K562 (cell line): ENCODE measurements around the gene NR5A2. TPM values are rescaled to one million over a fixed set of nuclear protein-coding genes. Genes with fewer than 3 reads are reported as not detected.

Source experiments
- CBX3 ChIP-seq, 2 experiments: IDR thresholded peaks; 1 replicate in 1 of 2; 2 replicates in 1 of 2; pipeline ENCODE4 v1.6.1; 2012; ENCODE audit warnings: inconsistent platforms in 2 of 2, low read length in 2 of 2, borderline replicate concordance in 1 of 2, control low read depth in 1 of 2
- CREB5 ChIP-seq: fragments of 250-450 bp; sonication (Bioruptor Pico); IDR thresholded peaks from 2 replicates; pipeline ENCODE4 v1.5.0; 2020; ENCODE audit warnings: mild to moderate bottlenecking
- CREBBP ChIP-seq: IDR thresholded peaks from one replicate; pipeline ENCODE4 v1.6.1; 2012; ENCODE audit warnings: low read depth, mild to moderate bottlenecking, control low read depth, inconsistent platforms, low read length
- DPF2 ChIP-seq: fragments of 450-650 bp; IDR thresholded peaks from 2 replicates; pipeline ENCODE4 v1.6.1; 2016
- EP300 ChIP-seq: IDR thresholded peaks from 2 replicates; pipeline ENCODE4 v1.6.1; 2012; ENCODE audit warnings: low read length, improper control_type of control experiment
- GABPA ChIP-seq: fragments of 200-800 bp; sonication (Bioruptor generic); conservative IDR thresholded peaks from 2 replicates; pipeline ENCODE4 v1.6.1; 2016; ENCODE audit warnings: low read depth, missing genetic modification characterization, missing compliant biosample characterization
- HOMEZ ChIP-seq: fragments of 250-450 bp; sonication (Bioruptor Pico); IDR thresholded peaks from 2 replicates; pipeline ENCODE4 v1.4.0; 2020; ENCODE audit warnings: mild to moderate bottlenecking, moderate library complexity
- IRF9 ChIP-seq: fragments of 450-650 bp; IDR thresholded peaks from 2 replicates; pipeline ENCODE4 v1.6.1; 2016; ENCODE audit warnings: missing biosample characterization, missing genetic modification characterization
- KDM5B ChIP-seq: fragments of 200-600 bp; sonication (generic); IDR thresholded peaks from 2 replicates; pipeline ENCODE4 v1.6.1; 2012; ENCODE audit warnings: low read depth, mild to moderate bottlenecking, moderate library complexity, low read length, control low read depth, inconsistent platforms; ENCODE audit not compliant: insufficient replicate concordance
- MAFG ChIP-seq: fragments of 450-650 bp; conservative IDR thresholded peaks from 2 replicates; pipeline ENCODE4 v1.6.1; 2016; ENCODE audit warnings: missing genetic modification characterization, missing compliant biosample characterization
- MLLT1 ChIP-seq, 2 experiments: fragments of 450-650 bp; IDR thresholded peaks; 2 replicates each; pipeline ENCODE4 v1.6.1; 2016
- SAP30 ChIP-seq: fragments of 200-600 bp; sonication (generic); IDR thresholded peaks from 2 replicates; pipeline ENCODE4 v1.6.1; 2012; ENCODE audit warnings: borderline replicate concordance, low read depth, mild to moderate bottlenecking, moderate library complexity, low read length, control low read depth, inconsistent platforms; ENCODE audit not compliant: insufficient read depth, poor library complexity, severe bottlenecking
- SMAD2 ChIP-seq: fragments of 150-350 bp; IDR thresholded peaks from 2 replicates; pipeline ENCODE4 v1.6.1; 2014; ENCODE audit warnings: low read depth, mild to moderate bottlenecking, low read length
- SUPT5H ChIP-seq: fragments of 450-650 bp; IDR thresholded peaks from 2 replicates; pipeline ENCODE4 v1.6.1; 2016
- TAF7 ChIP-seq: fragments of 450-650 bp; IDR thresholded peaks from 2 replicates; pipeline ENCODE4 v1.6.1; 2016; ENCODE audit warnings: missing genetic modification characterization, missing compliant biosample characterization
- ZBTB1 ChIP-seq: sonication (generic); formaldehyde crosslinking; IDR thresholded peaks from 2 replicates; pipeline ENCODE4 v1.8.1; 2023; ENCODE audit warnings: missing genetic modification reagents, low read depth, mild to moderate bottlenecking, borderline replicate concordance
- ZBTB43 ChIP-seq: sonication (generic); formaldehyde crosslinking; IDR thresholded peaks from 2 replicates; pipeline ENCODE4 v1.8.0; 2023; ENCODE audit warnings: mild to moderate bottlenecking, missing genetic modification reagents
- ZKSCAN3 ChIP-seq: fragments of 250-450 bp; sonication (Bioruptor Pico); IDR thresholded peaks from 2 replicates; pipeline ENCODE4 v1.4.0; 2020
- ZNF175 ChIP-seq: fragments of 200-800 bp; sonication (Bioruptor generic); IDR thresholded peaks from 2 replicates; pipeline ENCODE4 v1.6.1; 2016; ENCODE audit warnings: low read depth, mild to moderate bottlenecking, missing genetic modification characterization, missing compliant biosample characterization
- ZNF197 ChIP-seq: fragments of 200-800 bp; sonication (Bioruptor generic); IDR thresholded peaks from 2 replicates; pipeline ENCODE4 v1.6.1; 2016; ENCODE audit warnings: low read depth, missing genetic modification characterization, missing compliant biosample characterization
- ZNF224 ChIP-seq: sonication (generic); formaldehyde crosslinking; IDR thresholded peaks from 2 replicates; pipeline ENCODE4 v1.8.0; 2022; ENCODE audit warnings: mild to moderate bottlenecking, missing genetic modification reagents
- ZNF77 ChIP-seq: fragments of 250-450 bp; sonication (Bioruptor Pico); IDR thresholded peaks from 2 replicates; pipeline ENCODE4 v1.5.0; 2020
- polyA plus RNA-seq, 8 experiments: library from polyadenylated mRNA; depleted of rRNA in 4 of 8; stranded (reverse) in 5 of 8; unstranded in 3 of 8; fragments of >200 nt; fragmentation: Nextera tagmentation in 2 of 8; fragmentation: Illumina TruSeq in 1 of 8; extraction: Ambion mirVana in 2 of 8; extraction: Trizol in 1 of 8; gene quantifications; 2 replicates each; pipeline versions ENCODE4 v1.2.1 to v1.2.3, GENCODE V29; 2011 to 2014; ENCODE audit warnings: inconsistent platforms in 1 of 8, missing spikeins in 1 of 8
- total RNA-seq, 7 experiments: library from RNA; depleted of rRNA in 6 of 7; stranded (reverse); fragments of >200 nt in 6 of 7; fragmentation: Illumina TruSeq in 2 of 7; extraction: Trizol in 2 of 7; gene quantifications; 2 replicates each; pipeline versions ENCODE4 v1.2.1 to v1.2.3, GENCODE V29; 2011 to 2021; ENCODE audit warnings: low replicate concordance in 1 of 7

NR5A2 gene
- total and polyA plus RNA-seq, 9 of the 15 experiments (the other 6 are each of a cell fraction or from before 2014, with no cell fraction given), result 0.13 to 0.40 (median 0.29) TPM

GRCh38 chr1:200154069-200154767 lies 126.7 kb downstream of the NR5A2 start (continued):
- TF ChIP-seq HOMEZ (CRISPR knock-in tag), result no peak
- no peak for TF ChIP-seq CREBBP
- no peak for TF ChIP-seq SUPT5H
- TF ChIP-seq CREB5 (CRISPR knock-in tag), result no peak
- TF ChIP-seq IRF9, result no peak
- TF ChIP-seq ZNF197 (CRISPR knock-in tag), result peak; percentile 92
- no peak for TF ChIP-seq ZNF77 (CRISPR knock-in tag)
- TF ChIP-seq ZNF175, result peak; percentile 94
- no peak for TF ChIP-seq ZKSCAN3 (CRISPR knock-in tag)
- TF ChIP-seq MAFG (tag), result peak; percentile 47
- peak; percentile 97 for TF ChIP-seq EP300
- peak in 1 of 2 experiments; percentile 90; a peak in 2 of 3 replicates for TF ChIP-seq CBX3 (IDR thresholded peaks at IDR 0.05; ENCODE audit: borderline replicate concordance in 1 of 2, low read length in 2 of 2)
- TF ChIP-seq ZBTB43 (CRISPR knock-in tag), result no peak
- TF ChIP-seq TAF7, result no peak
- no peak for TF ChIP-seq ZNF224 (CRISPR knock-in tag)
- peak; percentile 68 for TF ChIP-seq GABPA (tag)
- TF ChIP-seq MLLT1 (IDR thresholded peaks at IDR 0.05), result peak in 1 of 2 experiments; percentile 51; a peak in 1 of 4 replicates
- TF ChIP-seq ZBTB1 (CRISPR knock-in tag), result no peak
- no peak for TF ChIP-seq SAP30
- peak; percentile 99 for TF ChIP-seq DPF2
- TF ChIP-seq SMAD2, result no peak
- no peak for TF ChIP-seq KDM5B
